Epidermal melanocyte (primary cell): ENCODE data around the gene FNDC11.
"Not testable (repeated sequence)": the region's sequence is repeated elsewhere in the genome, so short reads cannot be mapped to it uniquely, and the experiment has no call there.

Source experiments
- DNase-seq: peaks from one replicate; pipeline ENCODE4 v3.0.0; 2011; ENCODE audit warnings: low spot score; ENCODE audit not compliant: insufficient read length

Gene FNDC11

DNA sequence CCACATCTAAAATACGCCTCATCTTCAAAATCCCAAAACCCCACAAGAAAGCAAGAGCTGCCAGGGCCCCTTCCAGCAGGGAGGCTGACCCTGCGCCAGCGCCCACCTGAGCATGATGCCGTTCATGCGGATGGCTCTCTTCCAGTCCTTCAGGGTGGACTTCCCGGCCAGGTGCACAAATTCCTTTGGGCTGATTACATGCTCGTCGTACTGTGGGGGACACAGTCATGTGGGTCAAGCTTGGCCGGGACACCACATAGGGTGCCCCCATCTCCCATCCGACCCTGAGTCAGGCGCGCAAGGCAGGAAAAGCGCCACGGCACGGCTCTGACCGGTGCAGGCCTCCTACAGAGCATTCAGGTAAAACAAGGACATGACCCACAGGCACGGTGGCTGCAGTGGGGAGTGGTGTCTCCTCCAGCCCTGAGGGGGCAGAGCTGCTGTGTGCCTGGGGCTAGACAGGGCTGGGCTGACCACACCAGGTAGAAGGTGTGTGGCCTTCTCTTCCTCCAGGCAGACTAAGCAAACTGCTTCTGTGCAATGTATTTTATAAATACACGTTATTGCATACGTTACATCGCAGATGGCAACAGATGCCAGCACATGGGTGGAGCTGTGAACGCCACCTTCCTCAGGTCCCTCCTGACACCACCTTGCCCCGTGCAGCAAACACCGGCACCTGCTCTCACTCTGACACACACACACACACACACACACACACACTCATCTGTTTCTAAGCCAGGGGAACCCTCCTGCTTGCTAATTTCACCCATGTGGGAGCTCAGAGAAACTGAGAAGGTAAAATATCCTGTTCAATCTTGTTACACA lies 43.9 kb downstream of the FNDC11 start:
- no peak for DNase-seq

DNA sequence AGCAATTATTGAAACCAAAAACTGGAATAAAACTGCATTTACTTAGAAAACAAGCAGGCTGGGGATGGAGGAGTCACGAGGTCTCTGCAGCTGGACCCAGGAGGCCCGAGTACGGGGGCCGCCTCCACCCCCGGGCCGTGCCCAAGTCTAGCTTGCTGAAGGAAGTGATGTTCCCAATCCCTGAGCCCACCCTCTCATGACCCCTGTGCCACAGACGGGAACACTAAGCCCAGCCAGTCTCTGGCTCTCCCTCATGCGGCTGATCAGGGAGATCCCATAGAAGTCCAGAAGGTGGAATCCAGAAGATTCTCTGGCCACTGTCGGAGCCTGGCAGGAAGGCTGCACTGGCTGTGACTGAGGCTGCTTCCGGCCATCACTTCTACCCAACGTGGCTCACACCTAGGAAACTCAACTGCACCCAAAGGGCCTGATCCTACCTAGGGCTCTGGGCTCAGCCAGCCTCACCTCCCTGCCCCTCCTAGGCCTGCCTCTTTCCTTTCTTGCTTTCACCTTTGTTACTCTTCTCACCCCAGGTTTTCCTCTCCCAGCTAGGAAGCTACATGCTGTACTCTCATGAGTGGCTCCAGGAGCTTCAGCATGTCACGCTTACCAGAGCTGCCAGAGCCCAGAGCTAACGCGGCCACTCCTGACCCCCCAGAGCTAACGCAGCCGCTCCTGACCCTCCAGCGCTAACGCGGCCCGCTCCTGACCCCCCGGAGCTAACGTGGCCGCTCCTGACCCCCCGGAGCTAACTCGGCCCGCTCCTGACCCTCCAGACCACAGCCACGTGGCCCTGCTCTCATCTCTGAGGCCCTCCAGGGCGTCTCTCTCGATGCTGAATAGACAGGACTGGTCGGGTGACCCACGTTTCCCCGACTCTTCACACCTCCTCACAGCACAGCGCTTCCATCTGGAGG lies 44.8 kb downstream of the FNDC11 start:
- DNase-seq, result no peak

DNA sequence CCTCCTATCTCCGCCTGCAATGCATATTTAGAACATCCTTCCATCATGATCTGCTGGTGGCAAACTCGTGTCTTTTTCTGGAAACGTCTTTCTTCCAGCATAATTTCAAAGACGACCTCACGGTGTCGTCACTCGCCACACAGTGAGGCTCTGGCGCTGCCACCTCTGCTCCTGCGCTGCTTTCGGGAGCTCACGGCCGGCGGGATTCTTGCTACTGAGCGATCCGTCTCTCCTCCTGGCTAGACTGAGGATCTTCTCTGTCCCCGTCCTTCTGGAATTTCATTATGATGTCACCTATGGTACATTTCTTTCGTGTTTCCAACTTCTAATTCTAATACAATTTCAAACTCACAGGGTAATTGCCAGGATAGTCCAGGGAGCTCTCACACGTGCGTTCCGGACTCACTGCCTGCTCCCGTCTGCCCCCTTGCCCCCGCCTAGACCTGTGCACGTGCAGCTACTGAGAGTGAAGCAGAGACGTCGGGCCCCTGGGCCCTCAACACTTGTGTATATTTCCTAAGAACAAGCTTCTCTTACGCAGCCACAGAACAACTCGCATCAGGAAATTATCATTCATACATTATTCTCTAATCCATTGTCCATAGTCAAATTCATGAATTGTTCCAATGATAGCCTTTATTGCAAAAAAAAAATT lies 45.6 kb downstream of the FNDC11 start:
- no peak for DNase-seq

DNA sequence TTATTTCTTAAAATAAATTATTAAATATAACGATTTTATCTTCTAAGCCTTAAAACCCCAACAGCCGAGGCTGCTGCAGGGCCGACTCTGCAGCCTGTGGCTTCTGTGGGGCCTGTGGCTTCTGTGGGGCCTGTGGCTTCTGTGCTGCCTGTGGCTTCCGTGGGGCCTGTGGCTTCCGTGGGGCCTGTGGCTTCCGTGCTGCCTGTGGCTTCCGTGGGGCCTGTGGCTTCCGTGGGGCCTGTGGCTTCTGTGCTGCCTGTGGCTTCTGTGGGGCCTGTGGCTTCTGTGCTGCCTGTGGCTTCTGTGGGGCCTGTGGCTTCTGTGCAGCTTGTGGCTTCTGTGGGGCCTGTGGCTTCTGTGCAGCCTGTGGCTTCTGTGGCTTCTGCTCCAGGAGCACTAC lies 47.7 kb downstream of the FNDC11 start:
- not testable (repeated sequence) for DNase-seq

DNA sequence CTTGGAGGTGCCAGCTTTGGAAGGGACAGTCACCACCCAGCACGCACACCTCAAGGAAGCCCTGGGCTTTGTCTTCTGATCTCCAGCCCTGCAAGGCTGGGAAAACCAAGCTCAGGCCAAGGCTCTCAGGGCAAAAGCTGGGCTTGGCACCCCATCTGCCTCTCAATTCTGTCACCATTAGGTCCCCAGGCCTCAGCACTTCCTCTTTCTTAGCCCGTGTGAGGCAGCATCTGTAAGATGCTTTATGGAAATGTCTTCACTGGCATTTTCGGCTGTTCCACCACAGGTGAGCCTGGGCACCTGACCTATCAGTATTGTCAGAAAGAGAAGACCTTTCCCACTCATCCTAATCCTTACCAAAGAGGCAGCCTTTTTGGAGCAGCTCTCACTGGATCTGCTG lies 48.4 kb downstream of the FNDC11 start:
- no peak for DNase-seq
